IMR-90 (cell line): ENCODE measurements around the gene MARCO. TPM values are rescaled to one million over a fixed set of nuclear protein-coding genes. Genes with fewer than 3 reads are reported as not detected.

ENCODE experiments used
- ATAC-seq: fragments of 200-7000 bp; cut with Tn5 transposase; 2 replicates; pipeline ENCODE4 v1.9.1; 2020; ENCODE audit warnings: low read depth, mild to moderate bottlenecking, moderate library complexity
- BruUV-seq: library from RNA; stranded (reverse); fragments of 400-500 nt; replicated peaks from 2 replicates; lab custom pipeline; 2021; lab: Mats Ljungman, UMichigan
- CTCF ChIA-PET: fragments of 300-600 bp; formaldehyde crosslinking; extraction: SDS; loops from one replicate; lab custom pipeline; 2021; ENCODE audit warnings: antibody characterized with exemption; lab: Yijun Ruan, JAX
- POLR2A ChIA-PET: fragments of 300-600 bp; sonication (Branson Sonifier 250); formaldehyde crosslinking; loops from one replicate; lab custom pipeline; 2022; ENCODE audit warnings: antibody characterized with exemption; ENCODE audit not compliant: unreplicated experiment; lab: Charles Lee
- DNase-seq: peaks from one replicate; pipeline ENCODE4 v3.0.0; 2013
- H2AFZ ChIP-seq: replicated peaks from 2 replicates; pipeline ENCODE3; 2013; ENCODE audit warnings: low read length, mild to moderate bottlenecking; ENCODE audit not compliant: poor library complexity
- H2AK5ac ChIP-seq: 2 replicates; pipeline ENCODE4 v1.6.1; 2013; ENCODE audit warnings: low read depth, low read length, inconsistent platforms
- H2AK9ac ChIP-seq: replicated peaks from 2 replicates; pipeline ENCODE3; 2013; ENCODE audit warnings: mild to moderate bottlenecking, low read depth, low read length, moderate library complexity; ENCODE audit not compliant: poor library complexity
- H2BK120ac ChIP-seq: 2 replicates; pipeline ENCODE4 v1.6.1; 2013; ENCODE audit warnings: low read depth, low read length, inconsistent platforms
- H2BK15ac ChIP-seq: 3 replicates; pipeline ENCODE4 v1.6.1; 2013; ENCODE audit warnings: low read depth, low read length, inconsistent platforms
- H2BK20ac ChIP-seq: 2 replicates; pipeline ENCODE4 v1.6.1; 2013; ENCODE audit warnings: low read depth, mild to moderate bottlenecking, inconsistent platforms, low read length, moderate library complexity
- H2BK5ac ChIP-seq: 2 replicates; pipeline ENCODE4 v1.6.1; 2013; ENCODE audit warnings: mild to moderate bottlenecking, low read depth, low read length, inconsistent platforms; ENCODE audit not compliant: poor library complexity, severe bottlenecking
- H3K14ac ChIP-seq: replicated peaks from 2 replicates; pipeline ENCODE4 v1.6.1; 2013; ENCODE audit warnings: low read depth, low read length, inconsistent platforms
- H3K18ac ChIP-seq: 2 replicates; pipeline ENCODE4 v1.6.1; 2013; ENCODE audit warnings: low read depth, low read length, control low read depth
- H3K23ac ChIP-seq: 2 replicates; pipeline ENCODE4 v1.6.1; 2013; ENCODE audit warnings: low read depth, low read length, inconsistent platforms
- H3K27ac ChIP-seq: 2 replicates; pipeline ENCODE4 v1.5.1; 2013; ENCODE audit warnings: mild to moderate bottlenecking, control low read depth, low read length; ENCODE audit not compliant: insufficient read depth
- H3K27me3 ChIP-seq: 2 replicates; pipeline ENCODE4 v1.6.1; 2013; ENCODE audit warnings: low read length; ENCODE audit not compliant: control insufficient read depth, insufficient read depth
- H3K36me3 ChIP-seq: 2 replicates; pipeline ENCODE4 v1.6.1; 2013; ENCODE audit warnings: low read length, mixed read lengths; ENCODE audit not compliant: control insufficient read depth, insufficient read depth
- H3K4ac ChIP-seq: 2 replicates; pipeline ENCODE4 v1.6.1; 2013; ENCODE audit warnings: low read depth, low read length, inconsistent platforms
- H3K4me1 ChIP-seq: 2 replicates; pipeline ENCODE4 v1.6.1; 2013; ENCODE audit warnings: low read length, mixed read lengths; ENCODE audit not compliant: control insufficient read depth, insufficient read depth
- H3K4me2 ChIP-seq: 2 replicates; pipeline ENCODE4 v1.6.1; 2013; ENCODE audit warnings: low read depth, mild to moderate bottlenecking, control low read depth, low read length, moderate library complexity
- H3K4me3 ChIP-seq: 2 replicates; pipeline ENCODE4 v1.5.1; 2013; ENCODE audit warnings: low read depth, mild to moderate bottlenecking, control low read depth, low read length, moderate library complexity; ENCODE audit not compliant: insufficient read depth
- H3K56ac ChIP-seq: 2 replicates; pipeline ENCODE4 v1.6.1; 2013; ENCODE audit warnings: low read length, inconsistent platforms; ENCODE audit not compliant: insufficient read depth; ENCODE audit errors: extremely low read depth
- H3K79me1 ChIP-seq, 2 experiments: 2 replicates each; pipeline ENCODE4 v1.6.1; 2013; ENCODE audit warnings: low read length in 2 of 2, inconsistent platforms in 1 of 2, low read depth in 1 of 2
- H3K9ac ChIP-seq: 2 replicates; pipeline ENCODE4 v1.6.1; 2013; ENCODE audit warnings: low read depth, low read length, control low read depth
- H3K9me1 ChIP-seq: 2 replicates; pipeline ENCODE4 v1.6.1; 2013; ENCODE audit warnings: low read length, inconsistent platforms; ENCODE audit not compliant: insufficient read depth
- H3K9me3 ChIP-seq: 2 replicates; pipeline ENCODE4 v1.6.1; 2013; ENCODE audit warnings: low read length; ENCODE audit not compliant: control insufficient read depth, insufficient read depth
- H4K20me1 ChIP-seq: 2 replicates; pipeline ENCODE4 v1.6.1; 2013; ENCODE audit warnings: low read length, inconsistent platforms; ENCODE audit not compliant: insufficient read depth
- H4K5ac ChIP-seq: 2 replicates; pipeline ENCODE4 v1.6.1; 2013; ENCODE audit warnings: mild to moderate bottlenecking, low read depth, low read length, control low read depth
- H4K8ac ChIP-seq, 2 experiments: 2 replicates each; pipeline ENCODE4 v1.6.1; 2013; ENCODE audit warnings: low read depth in 2 of 2, low read length in 2 of 2, control low read depth in 1 of 2, inconsistent platforms in 1 of 2
- H4K91ac ChIP-seq: 2 replicates; pipeline ENCODE4 v1.6.1; 2013; ENCODE audit warnings: low read depth, low read length, inconsistent platforms; ENCODE audit not compliant: insufficient read depth
- FOS ChIP-seq: fragments of 150-350 bp; IDR thresholded peaks from 2 replicates; pipeline ENCODE4 v1.6.1; 2016; ENCODE audit warnings: low read depth, low read length
- MAFK ChIP-seq: IDR thresholded peaks from 2 replicates; pipeline ENCODE4 v1.6.1; 2012; ENCODE audit warnings: low read depth, low read length, improper control_type of control experiment
- MAZ ChIP-seq: IDR thresholded peaks from 2 replicates; pipeline ENCODE4 v1.6.1; 2012; ENCODE audit warnings: low read depth, mild to moderate bottlenecking, low read length, improper control_type of control experiment, moderate library complexity, borderline replicate concordance
- MXI1 ChIP-seq: IDR thresholded peaks from 2 replicates; pipeline ENCODE4 v1.6.1; 2012; ENCODE audit warnings: low read depth, mild to moderate bottlenecking, low read length, moderate library complexity, borderline replicate concordance
- POLR2A ChIP-seq: IDR thresholded peaks from 2 replicates; pipeline ENCODE4 v1.6.1; 2012; ENCODE audit warnings: mild to moderate bottlenecking, low read depth, low read length
- RCOR1 ChIP-seq: IDR thresholded peaks from 2 replicates; pipeline ENCODE4 v1.6.1; 2012; ENCODE audit warnings: mild to moderate bottlenecking, low read length, improper control_type of control experiment; ENCODE audit not compliant: insufficient replicate concordance
- RFX5 ChIP-seq: IDR thresholded peaks from 2 replicates; pipeline ENCODE4 v1.8.0; 2012; ENCODE audit warnings: low read depth, mild to moderate bottlenecking, low read length, moderate library complexity
- WGBS, 2 experiments: methylation state at CpG; one replicate each; pipeline versions ENCODE4 v1.1.5 to v1.1.7; 2013; ENCODE audit warnings: missing lambda C conversion rate in 2 of 2; ENCODE audit not compliant: insufficient read length in 1 of 2; ENCODE audit errors: extremely low coverage in 2 of 2; 5-methylcytosine and 5-hydroxymethylcytosine counted together
- dilution Hi-C: fragments of 300-500 bp; cut with HindIII; formaldehyde crosslinking; loops from one replicate; pipeline ENCODE4 v1.14.3; 2018; ENCODE audit warnings: low sequenced_read_pairs; ENCODE audit not compliant: unreplicated experiment
- in situ Hi-C: fragments of 300-500 bp; cut with MboI; formaldehyde crosslinking; loops from 3 replicates; pipeline ENCODE4 v1.14.3; 2019; ENCODE audit warnings: low sequenced_read_pairs, inconsistent platforms, mixed read lengths
- intact Hi-C: fragments of 100-400 bp; cut with micrococcal nuclease; formaldehyde crosslinking; loops from 2 replicates; pipeline ENCODE4 v1.10.0; 2022
- polyA plus RNA-seq, 3 experiments: library from polyadenylated mRNA; depleted of rRNA; stranded (reverse); fragments of >200 nt; gene quantifications; 2 replicates each; pipeline ENCODE4 v1.2.3, GENCODE V29; 2012; ENCODE audit warnings: low replicate concordance in 1 of 3
- total RNA-seq: library from RNA; depleted of rRNA; stranded (reverse); fragments of >200 nt; gene quantifications from 2 replicates; pipeline ENCODE4 v1.2.3, GENCODE V29; 2012
- TF ChIP-seq, protein P1 (sequence below): fragments of 150-350 bp; IDR thresholded peaks from 2 replicates; pipeline ENCODE4 v1.6.1; 2017; ENCODE audit warnings: mild to moderate bottlenecking, antibody characterized with exemption, low read length, low read depth

Gene MARCO
- total and polyA plus RNA-seq, 2 of the 4 experiments (the other 2 are of a cell fraction): not detected

DNA sequence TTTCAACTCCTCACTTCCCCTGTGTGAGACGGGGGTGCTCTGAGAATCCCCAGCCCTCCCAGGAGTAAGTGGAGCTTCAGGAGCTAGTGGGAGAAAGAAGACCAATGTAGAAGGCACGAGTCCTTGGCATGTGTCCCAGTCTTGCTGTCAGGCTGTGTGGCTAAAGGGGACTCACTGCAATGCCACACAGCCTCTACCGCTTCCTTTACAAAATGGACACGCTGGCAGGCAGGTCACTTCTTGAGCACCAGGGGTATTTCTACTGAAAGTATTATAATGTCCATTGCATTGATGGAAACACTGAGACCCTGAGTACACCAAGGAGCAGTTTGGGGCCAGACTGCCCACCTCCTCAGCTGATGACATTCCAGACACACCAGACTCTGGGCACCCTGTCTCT is 35.8 kb upstream of the MARCO start:
- intact Hi-C loops (no loop called here), dilution Hi-C loops (no loop called here), in situ Hi-C loops (no loop called here)
- TF ChIP-seq RFX5: no peak
- TF ChIP-seq MXI1: no peak
- no peak for TF ChIP-seq MAFK
- no peak for TF ChIP-seq POLR2A
- no peak for TF ChIP-seq FOS
- TF ChIP-seq RCOR1: no peak
- TF ChIP-seq, protein P1, sequence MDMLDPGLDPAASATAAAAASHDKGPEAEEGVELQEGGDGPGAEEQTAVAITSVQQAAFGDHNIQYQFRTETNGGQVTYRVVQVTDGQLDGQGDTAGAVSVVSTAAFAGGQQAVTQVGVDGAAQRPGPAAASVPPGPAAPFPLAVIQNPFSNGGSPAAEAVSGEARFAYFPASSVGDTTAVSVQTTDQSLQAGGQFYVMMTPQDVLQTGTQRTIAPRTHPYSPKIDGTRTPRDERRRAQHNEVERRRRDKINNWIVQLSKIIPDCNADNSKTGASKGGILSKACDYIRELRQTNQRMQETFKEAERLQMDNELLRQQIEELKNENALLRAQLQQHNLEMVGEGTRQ: no peak
- TF ChIP-seq MAZ: no peak
- no peaks in the 10 kb centered on the region for H3K36me3 ChIP-seq
- DNase-seq (no peak), ATAC-seq (no peak)
- no peak overlapping the region for H3K27ac ChIP-seq
- no peak overlapping the region for H2BK120ac ChIP-seq
- H2BK15ac ChIP-seq: no peak overlapping the region
- 0% methylated on average over 1 of the region's 4 CpGs; no CpG with 5 or more reads in 1 of the 2 experiments for WGBS, 2 experiments
- CTCF ChIA-PET: no interaction called here
- H2AFZ ChIP-seq: no peak overlapping the region
- BruUV-seq: no TSS peak
- no peak overlapping the region for H4K8ac ChIP-seq
- H3K9me3 ChIP-seq: 0 out of 2 replicates have a peak, but pooled peaks cover 2% of the 10 kb centered on the region
- H2AK5ac ChIP-seq: no peak overlapping the region
- H3K4me3 ChIP-seq: no peak overlapping the region
- H4K91ac ChIP-seq: no peak overlapping the region
- H2BK20ac ChIP-seq: no peak overlapping the region
- no peak overlapping the region for H3K18ac ChIP-seq
- H3K14ac ChIP-seq: no peak overlapping the region
- no peaks in the 10 kb centered on the region for H4K20me1 ChIP-seq
- no peaks in the 10 kb centered on the region for H3K27me3 ChIP-seq
- no peaks in the 10 kb centered on the region for H3K9me1 ChIP-seq
- no peak overlapping the region for H3K56ac ChIP-seq
- no peak overlapping the region for H3K9ac ChIP-seq
- H3K23ac ChIP-seq: no peak overlapping the region
- no peak overlapping the region for H3K4ac ChIP-seq
- H2AK9ac ChIP-seq: no peak overlapping the region
- H3K4me2 ChIP-seq: no peak overlapping the region
- H3K4me1 ChIP-seq: no peaks in the 10 kb centered on the region
- H3K79me1 ChIP-seq: no peaks in the 10 kb centered on the region
- POLR2A ChIA-PET: no interaction called here
- H2BK5ac ChIP-seq: no peak overlapping the region
- H4K5ac ChIP-seq: no peak overlapping the region
